NB4 (cell line): ENCODE results near the gene OR2F2.

Source experiments
- CTCF ChIP-seq: IDR thresholded peaks from one replicate; pipeline ENCODE4 v1.5.1; 2012; ENCODE audit warnings: low read depth, low read length
- POLR2A ChIP-seq: IDR thresholded peaks from 2 replicates; pipeline ENCODE4 v1.6.1; 2011; ENCODE audit warnings: mild to moderate bottlenecking; ENCODE audit not compliant: insufficient read length; ENCODE audit errors: extremely low read depth

GRCh38 chr7:143914938-143915652, 19.9 kb upstream of the OR2F2 start:
- TF ChIP-seq CTCF (peak; percentile 7), POLR2A (no peak)
